ENCODE data around the gene RBMXL3. TPM values are rescaled to one million over a fixed set of nuclear protein-coding genes. Genes with fewer than 3 reads are reported as not detected.

The RBMXL3 gene
- polyA plus RNA-seq, 3 donors: not detected

GRCh38 chrX:115174548-115174947, 14.7 kb upstream of the RBMXL3 start:
- no peak overlapping the region for H3K4me2 ChIP-seq (replicated peaks; ENCODE audit: extremely low read depth, low read length, poor library complexity, severe bottlenecking)
- no peaks in the 10 kb centered on the region for H3K4me1 ChIP-seq (ENCODE audit: control insufficient read depth in 1 of 2, insufficient read depth in 2 of 2, low read length in 2 of 2)
- Mint-ChIP-seq H3K27ac (no peak overlapping the region), H3K36me3 (no peaks in the 10 kb centered on the region), H3K27me3 (ENCODE audit: low read depth in 3 of 3) (peaks cover 0 to 4% (median 0%) of the 10 kb centered on the region in 3 donors), H3K9me3 (peaks cover 0 to 3% (median 0%) of the 10 kb centered on the region in 7 donors), H3K4me3 (no peak overlapping the region), H3K4me1 (no peaks in the 10 kb centered on the region)
- intact Hi-C loops (cut with micrococcal nuclease): no loop called here
- no peak overlapping the region for H3K27ac ChIP-seq (ENCODE audit: low read depth in 1 of 2, low read length in 2 of 2)
- WGBS (ENCODE audit: insufficient coverage): no CpG with 5 or more reads among the region's 3 CpGs
- TF ChIP-seq, protein P1, sequence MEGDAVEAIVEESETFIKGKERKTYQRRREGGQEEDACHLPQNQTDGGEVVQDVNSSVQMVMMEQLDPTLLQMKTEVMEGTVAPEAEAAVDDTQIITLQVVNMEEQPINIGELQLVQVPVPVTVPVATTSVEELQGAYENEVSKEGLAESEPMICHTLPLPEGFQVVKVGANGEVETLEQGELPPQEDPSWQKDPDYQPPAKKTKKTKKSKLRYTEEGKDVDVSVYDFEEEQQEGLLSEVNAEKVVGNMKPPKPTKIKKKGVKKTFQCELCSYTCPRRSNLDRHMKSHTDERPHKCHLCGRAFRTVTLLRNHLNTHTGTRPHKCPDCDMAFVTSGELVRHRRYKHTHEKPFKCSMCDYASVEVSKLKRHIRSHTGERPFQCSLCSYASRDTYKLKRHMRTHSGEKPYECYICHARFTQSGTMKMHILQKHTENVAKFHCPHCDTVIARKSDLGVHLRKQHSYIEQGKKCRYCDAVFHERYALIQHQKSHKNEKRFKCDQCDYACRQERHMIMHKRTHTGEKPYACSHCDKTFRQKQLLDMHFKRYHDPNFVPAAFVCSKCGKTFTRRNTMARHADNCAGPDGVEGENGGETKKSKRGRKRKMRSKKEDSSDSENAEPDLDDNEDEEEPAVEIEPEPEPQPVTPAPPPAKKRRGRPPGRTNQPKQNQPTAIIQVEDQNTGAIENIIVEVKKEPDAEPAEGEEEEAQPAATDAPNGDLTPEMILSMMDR (IDR thresholded peaks at IDR 0.05): no peak
- no peaks in the 10 kb centered on the region for H3K27me3 ChIP-seq (ENCODE audit: control insufficient read depth in 2 of 2, insufficient read depth in 2 of 2, low read length in 2 of 2)
- no peaks in the 10 kb centered on the region for H3K79me2 ChIP-seq (ENCODE audit: insufficient read depth, low read length)
- H3K36me3 ChIP-seq (replicated peaks in 1 of 2; ENCODE audit: control insufficient read depth in 1 of 2, insufficient read depth in 2 of 2, low read length in 2 of 2): no peaks in the 10 kb centered on the region
- no peak overlapping the region for H2AFZ ChIP-seq (ENCODE audit: insufficient read depth, low read depth, low read length, poor library complexity, severe bottlenecking)
- H3K9ac ChIP-seq (ENCODE audit: insufficient read depth, low read length, poor library complexity, severe bottlenecking): no peak overlapping the region
- DNase-seq: no peak
- no peak overlapping the region for H3K4me3 ChIP-seq (replicated peaks in 1 of 3; ENCODE audit: low read depth in 2 of 3, low read length in 3 of 3)
- no peaks in the 10 kb centered on the region for H4K20me1 ChIP-seq (ENCODE audit: insufficient read depth, low read length)
- H3K9me3 ChIP-seq (replicated peaks in 1 of 2; ENCODE audit: control insufficient read depth in 1 of 2, insufficient read depth in 1 of 2, low read length in 2 of 2): no peaks in the 10 kb centered on the region

DNA sequence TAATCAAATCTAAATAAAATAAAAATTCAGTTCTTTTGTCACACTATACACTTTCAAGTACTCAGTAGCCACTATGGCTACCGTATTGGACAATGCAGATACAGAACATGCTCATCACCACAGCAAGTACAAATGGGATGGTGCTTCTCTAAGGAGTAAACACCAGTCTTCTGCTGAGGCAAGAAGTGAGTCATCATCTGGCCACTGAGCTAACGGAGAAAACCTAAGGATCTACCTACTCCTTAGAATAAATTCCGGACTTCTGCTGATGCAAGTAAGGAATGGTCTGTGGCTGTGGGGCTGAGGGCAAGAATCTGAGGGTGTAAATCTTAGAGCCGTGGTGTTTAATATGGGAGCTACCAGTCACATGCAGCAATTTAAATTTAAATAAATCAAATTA, 11.3 kb upstream of the RBMXL3 start:
- H3K27ac ChIP-seq (ENCODE audit: low read depth in 1 of 2, low read length in 2 of 2): no peak overlapping the region
- DNase-seq: no peak
- Mint-ChIP-seq H3K4me1 (no peaks in the 10 kb centered on the region), H3K9me3 (peaks cover 0 to 3% (median 0%) of the 10 kb centered on the region in 7 donors), H3K27ac (no peak overlapping the region), H3K4me3 (no peak overlapping the region), H3K27me3 (ENCODE audit: low read depth in 3 of 3) (peaks cover 0 to 4% (median 0%) of the 10 kb centered on the region in 3 donors), H3K36me3 (no peaks in the 10 kb centered on the region)
- H2AFZ ChIP-seq (ENCODE audit: insufficient read depth, low read depth, low read length, poor library complexity, severe bottlenecking): no peak overlapping the region
- no CpG with 5 or more reads among the region's 4 CpGs for WGBS (ENCODE audit: insufficient coverage)
- H3K79me2 ChIP-seq (ENCODE audit: insufficient read depth, low read length): no peaks in the 10 kb centered on the region
- no peak overlapping the region for H3K4me3 ChIP-seq (replicated peaks in 1 of 3; ENCODE audit: low read depth in 2 of 3, low read length in 3 of 3)
- intact Hi-C loops (cut with micrococcal nuclease): no loop called here
- H3K9ac ChIP-seq (ENCODE audit: insufficient read depth, low read length, poor library complexity, severe bottlenecking): no peak overlapping the region
- TF ChIP-seq, protein P1 (IDR thresholded peaks at IDR 0.05): no peak
- no peaks in the 10 kb centered on the region for H4K20me1 ChIP-seq (ENCODE audit: insufficient read depth, low read length)
- H3K4me1 ChIP-seq (ENCODE audit: control insufficient read depth in 1 of 2, insufficient read depth in 2 of 2, low read length in 2 of 2): no peaks in the 10 kb centered on the region
- no peak overlapping the region for H3K4me2 ChIP-seq (replicated peaks; ENCODE audit: extremely low read depth, low read length, poor library complexity, severe bottlenecking)
- no peaks in the 10 kb centered on the region for H3K36me3 ChIP-seq (replicated peaks in 1 of 2; ENCODE audit: control insufficient read depth in 1 of 2, insufficient read depth in 2 of 2, low read length in 2 of 2)
- H3K9me3 ChIP-seq (replicated peaks in 1 of 2; ENCODE audit: control insufficient read depth in 1 of 2, insufficient read depth in 1 of 2, low read length in 2 of 2): no peaks in the 10 kb centered on the region
- peaks cover 0 to 2% of the 10 kb centered on the region in 2 donors for H3K27me3 ChIP-seq (ENCODE audit: control insufficient read depth in 2 of 2, insufficient read depth in 2 of 2, low read length in 2 of 2)
